Vagina (tissue), 2 donors: ENCODE measurements around the gene FAP. TPM values are rescaled to one million over a fixed set of nuclear protein-coding genes. Genes with fewer than 3 reads are reported as not detected.

Experiments
- DNase-seq, 2 donors: peaks; one replicate each; pipeline ENCODE4 v3.0.0-alpha.2; 2017; ENCODE audit errors: extremely low spot score in 2 of 2
- H3K27ac ChIP-seq: fragments of 200-600 bp; sonication (generic); one replicate; pipeline ENCODE4 v1.5.1; 2019
- H3K27me3 ChIP-seq: fragments of 200-600 bp; sonication (generic); one replicate; pipeline ENCODE4 v1.5.1; 2019
- H3K36me3 ChIP-seq, 2 donors: fragments of 200-600 bp; sonication (generic); one replicate each; pipeline ENCODE4 v1.5.1; 2017 to 2019
- H3K4me1 ChIP-seq: fragments of 200-600 bp; sonication (generic); one replicate; pipeline ENCODE4 v1.5.1; 2019
- H3K4me3 ChIP-seq, 2 donors: fragments of 200-600 bp; sonication (generic); 1 replicate in 1 of 2; 2 replicates in 1 of 2; pipeline ENCODE4 v1.5.1; 2016 to 2019
- H3K9me3 ChIP-seq: fragments of 200-600 bp; sonication (generic); one replicate; pipeline ENCODE4 v1.5.1; 2019
- POLR2A ChIP-seq, 2 donors: fragments of 450-650 bp; IDR thresholded peaks; one replicate each; pipeline ENCODE4 v1.6.1; 2017; ENCODE audit warnings: antibody characterized with exemption in 2 of 2, mild to moderate bottlenecking in 2 of 2, moderate library complexity in 2 of 2
- POLR2AphosphoS5 ChIP-seq, 2 donors: sonication (generic); formaldehyde crosslinking; IDR thresholded peaks; one replicate each; pipeline ENCODE4 v1.9.0; 2017; ENCODE audit warnings: antibody characterized with exemption in 2 of 2, mild to moderate bottlenecking in 2 of 2, low read depth in 1 of 2; ENCODE audit not compliant: insufficient read depth in 1 of 2
- intact Hi-C: fragments of 100-400 bp; cut with DNase I; formaldehyde crosslinking; loops from one replicate; pipeline ENCODE4 v1.15.1; 2023
- total RNA-seq: library from RNA; depleted of rRNA; stranded (reverse); fragments of >200 nt; gene quantifications from one replicate; pipeline ENCODE4 v1.2.3, GENCODE V29; 2016
- TF ChIP-seq, protein P1 (sequence below), 3 experiments: fragments of 450-650 bp in 2 of 3; fragments of 200-600 bp in 1 of 3; sonication (generic) in 1 of 3; IDR thresholded peaks; one replicate each; pipeline ENCODE4 v1.5.1; 2017 to 2019; ENCODE audit warnings: antibody characterized with exemption in 3 of 3, mild to moderate bottlenecking in 2 of 3, moderate library complexity in 2 of 3

The FAP gene
- total RNA-seq, 1 donor from 2014 or later, result 4.2 TPM

DNA sequence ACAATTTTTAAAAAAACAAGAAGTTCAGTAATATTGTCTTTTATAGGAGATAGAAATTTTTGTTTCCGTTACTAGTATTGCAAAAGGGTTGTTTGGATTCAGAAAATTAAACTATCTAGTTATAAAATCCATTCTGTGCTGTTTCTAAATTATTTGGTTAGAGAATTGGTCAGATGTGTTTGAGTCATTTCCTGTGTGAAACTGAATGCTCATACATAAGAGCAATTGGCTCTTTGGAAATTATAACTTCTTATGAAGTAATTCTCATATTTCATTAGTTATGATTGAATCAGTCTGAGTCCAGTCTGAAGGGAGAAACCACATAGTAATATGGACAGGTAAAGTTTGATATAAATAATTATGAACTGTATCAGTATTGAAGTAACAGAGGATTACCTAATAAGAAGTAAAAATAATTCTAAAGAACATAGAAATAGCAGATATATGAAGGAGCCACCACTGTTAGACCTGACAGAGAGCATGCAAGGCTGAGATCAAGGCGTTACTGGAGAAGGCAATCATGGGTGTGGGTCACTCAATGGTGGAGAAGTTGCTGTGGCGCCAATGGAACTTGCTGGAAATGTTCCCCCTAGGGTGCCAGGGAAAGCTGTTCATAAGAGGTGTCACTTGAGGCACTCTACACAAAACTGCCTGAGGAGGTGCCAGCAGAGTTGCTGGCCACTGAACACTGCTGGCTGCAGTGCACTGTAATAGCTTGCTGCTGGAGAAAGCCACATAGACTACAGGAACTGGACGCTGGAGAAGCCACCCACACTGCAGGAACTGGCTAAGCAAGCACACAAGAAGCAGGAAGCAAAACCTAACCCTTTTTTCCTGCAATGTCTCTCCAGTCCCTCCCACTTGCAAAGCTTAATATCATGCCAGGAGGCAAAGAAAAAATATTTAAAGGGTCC, 18.0 kb upstream of the FAP start:
- Histone ChIP-seq H3K27me3 (no peaks in the 10 kb centered on the region), H3K4me3 (no peak overlapping the region), H3K27ac (no peak overlapping the region), H3K4me1 (peaks cover 18% of the 10 kb centered on the region), H3K9me3 (no peaks in the 10 kb centered on the region), H3K36me3 (peaks cover 0 to 5% of the 10 kb centered on the region in 2 donors)
- TF ChIP-seq POLR2A (IDR thresholded peaks at IDR 0.05) (no peak), POLR2AphosphoS5 (IDR thresholded peaks at IDR 0.05; ENCODE audit: insufficient read depth in 1 of 2, low read depth in 1 of 2) (no peak)
- TF ChIP-seq, protein P1, sequence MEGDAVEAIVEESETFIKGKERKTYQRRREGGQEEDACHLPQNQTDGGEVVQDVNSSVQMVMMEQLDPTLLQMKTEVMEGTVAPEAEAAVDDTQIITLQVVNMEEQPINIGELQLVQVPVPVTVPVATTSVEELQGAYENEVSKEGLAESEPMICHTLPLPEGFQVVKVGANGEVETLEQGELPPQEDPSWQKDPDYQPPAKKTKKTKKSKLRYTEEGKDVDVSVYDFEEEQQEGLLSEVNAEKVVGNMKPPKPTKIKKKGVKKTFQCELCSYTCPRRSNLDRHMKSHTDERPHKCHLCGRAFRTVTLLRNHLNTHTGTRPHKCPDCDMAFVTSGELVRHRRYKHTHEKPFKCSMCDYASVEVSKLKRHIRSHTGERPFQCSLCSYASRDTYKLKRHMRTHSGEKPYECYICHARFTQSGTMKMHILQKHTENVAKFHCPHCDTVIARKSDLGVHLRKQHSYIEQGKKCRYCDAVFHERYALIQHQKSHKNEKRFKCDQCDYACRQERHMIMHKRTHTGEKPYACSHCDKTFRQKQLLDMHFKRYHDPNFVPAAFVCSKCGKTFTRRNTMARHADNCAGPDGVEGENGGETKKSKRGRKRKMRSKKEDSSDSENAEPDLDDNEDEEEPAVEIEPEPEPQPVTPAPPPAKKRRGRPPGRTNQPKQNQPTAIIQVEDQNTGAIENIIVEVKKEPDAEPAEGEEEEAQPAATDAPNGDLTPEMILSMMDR (IDR thresholded peaks at IDR 0.05), result no peak
- DNase-seq, result no peak
- intact Hi-C loops, result no loop called here

- TF ChIP-seq POLR2AphosphoS5 (IDR thresholded peaks at IDR 0.05; ENCODE audit: insufficient read depth in 1 of 2, low read depth in 1 of 2) (no peak), POLR2A (IDR thresholded peaks at IDR 0.05) (no peak)
- TF ChIP-seq, protein P1 (IDR thresholded peaks at IDR 0.05), result no peak
- Histone ChIP-seq H3K36me3 (no peaks in the 10 kb centered on the region), H3K4me3 (no peak overlapping the region), H3K27ac (peak overlapping the region; percentile 9), H3K9me3 (no peaks in the 10 kb centered on the region), H3K4me1 (peaks cover 18% of the 10 kb centered on the region), H3K27me3 (no peaks in the 10 kb centered on the region)
- DNase-seq, result no peak
- intact Hi-C loops, result no loop called here
These were observed 15.4 kb upstream of the FAP start for GRCh38 chr2:162258686-162259085.

GRCh38 chr2:162258169-162258568, 14.9 kb upstream of the FAP start:
- Histone ChIP-seq H3K36me3 (no peaks in the 10 kb centered on the region), H3K9me3 (no peaks in the 10 kb centered on the region), H3K27me3 (no peaks in the 10 kb centered on the region), H3K27ac (peak overlapping the region; percentile 9), H3K4me3 (no peak overlapping the region), H3K4me1 (peaks cover 18% of the 10 kb centered on the region)
- no peak for DNase-seq
- TF ChIP-seq POLR2AphosphoS5 (IDR thresholded peaks at IDR 0.05; ENCODE audit: insufficient read depth in 1 of 2, low read depth in 1 of 2), result no peak
- TF ChIP-seq, protein P1 (IDR thresholded peaks at IDR 0.05), result no peak
- intact Hi-C loops, result no loop called here

- DNase-seq, result no peak
- Histone ChIP-seq H3K27me3 (no peaks in the 10 kb centered on the region), H3K9me3 (no peaks in the 10 kb centered on the region), H3K27ac (no peak overlapping the region), H3K36me3 (no peaks in the 10 kb centered on the region), H3K4me3 (no peak overlapping the region), H3K4me1 (peaks cover 18% of the 10 kb centered on the region)
- TF ChIP-seq POLR2A (IDR thresholded peaks at IDR 0.05), result no peak
- TF ChIP-seq, protein P1 (IDR thresholded peaks at IDR 0.05), result no peak
- TF ChIP-seq POLR2AphosphoS5 (IDR thresholded peaks at IDR 0.05; ENCODE audit: insufficient read depth in 1 of 2, low read depth in 1 of 2), result no peak
- intact Hi-C loops, result no loop called here
These were observed 14.2 kb upstream of the FAP start for GRCh38 chr2:162257425-162257824.

DNA sequence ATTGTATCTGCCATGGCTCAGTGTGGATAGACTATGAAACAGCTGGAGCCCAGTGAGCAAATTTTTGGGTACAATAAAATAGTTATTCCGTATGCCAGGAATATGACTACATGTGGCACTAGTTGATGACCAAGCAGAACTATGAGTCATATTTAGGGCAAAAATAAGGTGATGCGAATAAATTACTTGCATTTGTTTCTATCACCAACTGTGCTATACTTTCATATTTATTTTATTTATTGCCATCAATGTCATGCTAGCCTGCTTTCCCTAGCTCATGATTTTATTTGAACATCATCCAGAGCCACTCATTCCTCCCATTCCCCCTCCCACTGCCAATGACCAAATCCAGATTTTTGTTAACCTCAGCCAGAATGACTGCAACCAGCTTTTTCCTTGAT, 13.3 kb upstream of the FAP start:
- peaks cover 18% of the 10 kb centered on the region for H3K4me1 ChIP-seq
- H3K27ac ChIP-seq, result peak overlapping the region; percentile 17
- intact Hi-C loops, result no loop called here
- no peaks in the 10 kb centered on the region for H3K27me3 ChIP-seq
- H3K4me3 ChIP-seq, result no peak overlapping the region
- H3K9me3 ChIP-seq, result no peaks in the 10 kb centered on the region
- no peaks in the 10 kb centered on the region for H3K36me3 ChIP-seq
- DNase-seq, result no peak
- TF ChIP-seq, protein P1 (IDR thresholded peaks at IDR 0.05), result no peak
- TF ChIP-seq POLR2A (IDR thresholded peaks at IDR 0.05), result no peak
- no peak for TF ChIP-seq POLR2AphosphoS5 (IDR thresholded peaks at IDR 0.05; ENCODE audit: insufficient read depth in 1 of 2, low read depth in 1 of 2)
